Erythroblast (primary cell): Measurements from ENCODE around the gene CORO1C.

Source experiments
- GATA1 ChIP-seq: IDR thresholded peaks from 2 replicates; pipeline ENCODE4 v1.6.1; 2011; ENCODE audit warnings: low read depth, mild to moderate bottlenecking, control low read depth, low read length, moderate library complexity
- POLR2A ChIP-seq: IDR thresholded peaks from 2 replicates; pipeline ENCODE4 v1.6.1; 2011; ENCODE audit warnings: mild to moderate bottlenecking, low read length

- TF ChIP-seq POLR2A (no peak), GATA1 (no peak)
Observed at GRCh38 chr12:108671110-108671509, 60.2 kb downstream of the CORO1C start.
